ENCODE results near the gene FAM89B. TPM values are rescaled to one million over a fixed set of nuclear protein-coding genes. Genes with fewer than 3 reads are reported as not detected.
A peak's percentile ranks its signal among the peaks of the same experiment; 100 is the strongest.

The FAM89B gene
- polyA plus RNA-seq, 1 experiment, result 28.8 TPM

DNA sequence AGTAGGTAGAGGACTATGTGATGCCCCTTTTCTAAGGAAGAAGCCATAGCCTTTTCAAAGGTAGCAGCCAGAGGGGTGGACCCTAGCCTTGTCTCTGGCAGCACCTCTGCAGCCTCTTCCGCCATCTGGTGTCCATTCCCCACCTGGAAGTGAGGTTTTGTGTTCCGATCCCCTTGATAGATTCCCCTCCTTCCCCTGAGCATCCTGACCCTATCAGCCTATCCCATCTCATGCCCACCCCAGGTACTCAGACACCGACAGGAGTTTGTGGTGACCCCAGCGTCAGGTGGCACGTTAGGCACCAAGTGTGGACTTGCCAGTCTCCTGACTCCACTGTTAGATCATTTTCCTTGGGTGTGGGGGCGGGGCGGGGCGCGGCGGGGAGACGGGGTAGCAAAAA lies 398 bp upstream of the FAM89B start:
- no peak overlapping the region for H3K27ac ChIP-seq (ENCODE audit: low read depth, low read length)
- no peak for DNase-seq (ENCODE audit: low read depth, low spot score)
- peak overlapping the region; percentile 77 for H3K4me3 ChIP-seq (ENCODE audit: low read depth, low read length)
- no peaks in the 10 kb centered on the region for H3K27me3 ChIP-seq (ENCODE audit: control insufficient read depth, insufficient read depth, low read length)
- peaks cover 4% of the 10 kb centered on the region; the same call in 1 of the 2 replicates for H3K9me3 ChIP-seq (ENCODE audit: control insufficient read depth, insufficient read depth, low read length)
- ChIA-PET POLR2A (interaction anchor here (0.7 to 1.5 kb wide), 4 partner anchors 11 to 148 kb away, joined by 4 to 8 read pairs (median 6); partner anchors contain the start of genes LTBP3 and NEAT1), CTCF (interaction anchor here (0.6 to 4.1 kb wide), 6 partner anchors 10 to 531 kb away, joined by 3 to 20 read pairs (median 5); no protein-coding TSS in a partner anchor)
- TF ChIP-seq, protein P1, sequence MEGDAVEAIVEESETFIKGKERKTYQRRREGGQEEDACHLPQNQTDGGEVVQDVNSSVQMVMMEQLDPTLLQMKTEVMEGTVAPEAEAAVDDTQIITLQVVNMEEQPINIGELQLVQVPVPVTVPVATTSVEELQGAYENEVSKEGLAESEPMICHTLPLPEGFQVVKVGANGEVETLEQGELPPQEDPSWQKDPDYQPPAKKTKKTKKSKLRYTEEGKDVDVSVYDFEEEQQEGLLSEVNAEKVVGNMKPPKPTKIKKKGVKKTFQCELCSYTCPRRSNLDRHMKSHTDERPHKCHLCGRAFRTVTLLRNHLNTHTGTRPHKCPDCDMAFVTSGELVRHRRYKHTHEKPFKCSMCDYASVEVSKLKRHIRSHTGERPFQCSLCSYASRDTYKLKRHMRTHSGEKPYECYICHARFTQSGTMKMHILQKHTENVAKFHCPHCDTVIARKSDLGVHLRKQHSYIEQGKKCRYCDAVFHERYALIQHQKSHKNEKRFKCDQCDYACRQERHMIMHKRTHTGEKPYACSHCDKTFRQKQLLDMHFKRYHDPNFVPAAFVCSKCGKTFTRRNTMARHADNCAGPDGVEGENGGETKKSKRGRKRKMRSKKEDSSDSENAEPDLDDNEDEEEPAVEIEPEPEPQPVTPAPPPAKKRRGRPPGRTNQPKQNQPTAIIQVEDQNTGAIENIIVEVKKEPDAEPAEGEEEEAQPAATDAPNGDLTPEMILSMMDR (IDR thresholded peaks at IDR 0.05; ENCODE audit: low read depth, low read length), result peak; percentile 41; the same call in 1 of the 2 replicates

DNA sequence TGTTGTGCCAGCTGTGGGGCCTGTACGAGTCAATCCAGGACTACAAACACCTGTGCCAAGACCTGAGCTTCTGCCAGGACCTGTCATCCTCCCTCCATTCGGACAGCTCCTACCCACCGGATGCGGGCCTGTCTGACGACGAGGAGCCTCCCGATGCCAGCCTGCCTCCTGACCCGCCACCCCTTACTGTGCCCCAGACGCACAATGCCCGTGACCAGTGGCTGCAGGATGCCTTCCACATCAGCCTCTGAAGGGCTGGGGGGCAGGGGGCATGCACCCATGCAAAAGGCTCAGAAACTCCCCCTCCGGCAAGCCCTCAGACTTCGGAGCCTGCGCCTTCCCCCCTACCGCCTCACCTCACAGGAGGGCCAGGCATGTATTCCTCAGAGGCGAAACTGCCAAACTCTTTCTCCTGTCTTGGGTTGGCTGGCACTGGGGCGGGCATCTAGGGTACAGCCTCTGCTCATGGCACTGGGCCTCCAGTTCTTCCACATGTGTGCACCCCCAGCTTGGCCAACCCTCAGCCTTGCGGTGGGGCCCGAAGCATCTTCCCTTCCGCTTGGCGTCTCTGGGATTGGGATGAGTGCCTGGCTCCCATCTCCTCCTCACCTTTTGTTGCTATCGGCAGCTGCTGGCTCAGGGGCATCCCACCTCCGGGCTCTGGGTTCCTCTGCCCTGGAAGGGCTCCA lies 1.2 kb downstream of the FAM89B start:
- ChIA-PET CTCF (interaction anchor here (0.9 to 4.1 kb wide), 7 partner anchors 12 to 42 kb away, joined by 3 to 20 read pairs (median 4); partner anchors contain the start of gene PCNX3), POLR2A (interaction anchor here (0.5 to 1.5 kb wide), 6 partner anchors 13 to 150 kb away, joined by 3 to 8 read pairs (median 4); partner anchors contain the start of genes LTBP3, NEAT1 and PCNX3)
- Histone ChIP-seq H3K27me3 (ENCODE audit: control insufficient read depth, insufficient read depth, low read length) (no peaks in the 10 kb centered on the region), H3K27ac (ENCODE audit: low read depth, low read length) (peak overlapping the region; percentile 39), H3K9me3 (ENCODE audit: control insufficient read depth, insufficient read depth, low read length) (peaks cover 4% of the 10 kb centered on the region; the same call in 1 of the 2 replicates), H3K4me3 (ENCODE audit: low read depth, low read length) (peak overlapping the region; percentile 77)
- TF ChIP-seq, protein P1 (IDR thresholded peaks at IDR 0.05; ENCODE audit: low read depth, low read length), result no peak
- DNase-seq (ENCODE audit: low read depth, low spot score), result no peak

DNA sequence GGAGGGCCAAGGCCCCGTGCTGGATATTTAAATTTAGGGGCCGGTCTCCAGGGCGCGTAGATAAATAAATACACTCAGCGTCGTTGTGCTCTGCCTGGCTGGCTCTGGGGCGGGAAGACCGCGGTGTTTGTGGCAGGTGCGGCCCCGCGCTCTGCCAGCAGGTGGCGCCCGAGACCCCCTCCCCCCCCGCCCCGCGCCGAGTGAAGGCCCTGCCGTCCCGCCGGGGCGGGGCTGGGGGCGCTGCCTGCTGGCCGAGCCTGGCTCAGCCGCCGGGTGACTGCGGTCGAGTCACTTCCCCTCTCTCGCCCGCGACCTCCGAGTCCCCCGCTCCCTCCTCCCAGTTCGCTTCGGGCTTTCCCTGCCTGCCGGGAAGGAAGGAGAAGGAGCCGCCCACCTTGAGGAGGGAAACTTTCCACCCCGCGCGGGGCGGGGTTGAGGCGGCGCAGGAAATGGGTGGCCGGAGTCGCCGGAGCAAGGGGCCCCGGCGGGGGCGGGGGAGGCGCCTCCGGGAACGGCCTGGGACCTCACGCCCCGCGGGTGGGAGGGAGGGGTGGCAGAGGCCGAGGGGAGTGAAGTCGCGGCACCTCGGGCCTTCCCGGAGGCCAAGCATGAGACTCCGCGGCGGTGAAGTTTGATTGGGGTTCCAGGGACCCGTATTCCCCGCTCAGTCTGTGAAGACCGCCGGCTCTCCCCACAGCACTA lies 1.9 kb downstream of the FAM89B start:
- no peaks in the 10 kb centered on the region for H3K27me3 ChIP-seq (ENCODE audit: control insufficient read depth, insufficient read depth, low read length)
- peak overlapping the region; percentile 77 for H3K4me3 ChIP-seq (ENCODE audit: low read depth, low read length)
- CTCF ChIA-PET, result interaction anchor here (0.9 to 4.1 kb wide), 5 partner anchors 13 to 41 kb away, joined by 4 to 20 read pairs (median 8); partner anchors contain the start of gene PCNX3
- TF ChIP-seq, protein P1 (IDR thresholded peaks at IDR 0.05; ENCODE audit: low read depth, low read length), result peak; percentile 59
- peak; percentile 86 for DNase-seq (ENCODE audit: low read depth, low spot score)
- peak overlapping the region; percentile 39 for H3K27ac ChIP-seq (ENCODE audit: low read depth, low read length)
- POLR2A ChIA-PET, result no interaction called here
- H3K9me3 ChIP-seq (ENCODE audit: control insufficient read depth, insufficient read depth, low read length), result peaks cover 4% of the 10 kb centered on the region; the same call in 1 of the 2 replicates

DNA sequence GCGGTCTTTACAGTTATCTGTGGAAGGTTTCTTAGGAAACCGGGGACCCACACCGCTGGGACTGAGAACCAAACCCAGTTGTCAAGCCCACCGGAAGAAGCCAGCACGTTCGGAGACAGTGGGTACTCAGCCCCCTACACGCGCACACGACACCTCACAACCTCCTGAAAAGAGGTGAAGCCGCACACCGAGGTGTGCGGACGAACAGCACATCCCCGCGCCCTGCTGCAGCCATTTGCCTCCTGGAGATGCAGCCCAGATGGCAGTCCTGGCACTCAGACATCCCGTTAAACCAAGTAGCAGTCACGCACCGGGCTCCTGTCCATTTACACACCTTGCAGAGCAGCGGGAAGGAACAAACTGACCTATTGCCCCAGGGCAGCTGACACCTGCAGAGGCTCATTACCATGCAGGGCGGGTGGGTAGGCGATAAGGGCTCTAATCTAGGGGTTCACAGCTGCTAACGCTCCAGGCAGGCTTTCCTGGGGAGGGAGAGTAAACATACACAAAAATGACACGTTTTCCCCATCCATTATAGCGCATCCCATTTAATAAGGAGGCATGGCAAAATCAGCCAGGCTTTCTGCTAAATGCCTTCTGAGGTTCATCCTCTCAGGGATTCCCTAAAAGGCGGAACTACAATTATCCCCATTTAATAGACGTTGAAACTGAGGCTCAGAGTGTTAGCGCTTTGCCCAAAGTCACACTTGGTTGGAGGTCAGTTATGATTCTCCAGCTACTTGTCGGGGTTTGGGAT lies 2.7 kb downstream of the FAM89B start:
- Histone ChIP-seq H3K9me3 (ENCODE audit: control insufficient read depth, insufficient read depth, low read length) (peaks cover 4% of the 10 kb centered on the region; the same call in 1 of the 2 replicates), H3K4me3 (ENCODE audit: low read depth, low read length) (peak overlapping the region; percentile 58), H3K27me3 (ENCODE audit: control insufficient read depth, insufficient read depth, low read length) (no peaks in the 10 kb centered on the region), H3K27ac (ENCODE audit: low read depth, low read length) (peak overlapping the region; percentile 39)
- CTCF ChIA-PET, result interaction anchor here (1.5 to 2.3 kb wide), 2 partner anchors 19 to 34 kb away, joined by 7 to 8 read pairs; no protein-coding TSS in a partner anchor
- DNase-seq (ENCODE audit: low read depth, low spot score), result no peak
- TF ChIP-seq, protein P1 (IDR thresholded peaks at IDR 0.05; ENCODE audit: low read depth, low read length), result no peak
- POLR2A ChIA-PET, result interaction anchor here (1.2 kb wide), 1 partner anchor 40 kb away, joined by 5 read pairs; the partner anchor contains the start of gene PCNX3
